ENCODE results near the gene SBF2. TPM values are rescaled to one million over a fixed set of nuclear protein-coding genes. Genes with fewer than 3 reads are reported as not detected.

Gene SBF2
- total RNA-seq, 4 donors from 2014 or later = 19.3 to 28.1 (median 25.8) TPM

DNA sequence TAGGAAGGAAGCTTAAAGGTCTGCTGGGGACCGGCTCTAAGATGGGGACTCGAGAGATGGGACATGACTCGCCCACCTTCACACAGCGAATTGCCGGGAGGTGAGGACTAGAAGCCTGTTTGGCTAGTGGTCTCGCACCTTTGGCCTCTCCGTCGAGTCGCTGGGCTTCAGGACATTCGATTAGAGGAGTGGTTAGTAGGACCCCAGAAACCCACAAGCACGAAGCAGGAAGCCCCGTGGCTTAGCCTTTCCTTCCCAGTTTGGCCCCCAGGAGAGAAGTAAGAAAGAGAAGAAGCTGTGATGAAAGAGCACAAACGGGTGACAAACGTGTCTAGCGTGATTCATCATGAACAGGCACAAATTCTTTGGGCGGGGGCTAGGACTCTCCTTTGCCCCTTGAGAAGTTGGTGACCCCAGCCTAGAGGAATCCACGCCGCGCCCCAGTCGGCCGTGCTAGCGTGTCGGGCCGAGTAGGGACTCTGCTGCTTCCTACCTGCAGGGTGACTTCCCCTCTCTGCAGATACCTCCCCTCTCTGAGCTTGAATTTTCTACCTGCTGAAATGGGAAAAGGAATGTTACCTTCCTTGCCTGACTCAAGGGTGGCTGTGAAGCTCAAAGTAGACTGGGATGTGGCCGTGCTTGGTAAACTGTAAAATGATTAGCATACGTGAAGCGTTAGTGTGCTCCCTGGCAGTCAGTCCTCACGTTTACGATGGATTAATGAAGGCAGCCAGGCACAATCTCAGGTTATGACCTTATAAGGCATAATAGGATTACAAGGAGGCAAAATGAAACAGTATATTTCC lies 9.7 kb upstream of the SBF2 start:
- intact Hi-C loops (cut with DNase I; ENCODE audit: low total_unique reads) = loop anchor here (10.0 kb wide), 2 partner anchors 431 to 689 kb away; no protein-coding TSS in a partner anchor
- ATAC-seq (peak in 1 of 2 donors; percentile 3), DNase-seq (peak; percentile 30 to 60)
- Histone ChIP-seq H3K36me3 (no peaks in the 10 kb centered on the region), H3K9me3 (no peaks in the 10 kb centered on the region), H3K4me1 (peaks cover 27 to 45% of the 10 kb centered on the region in 2 donors), H3K27ac (peak overlapping the region; percentile 85 to 93 (median 89)), H3K4me3 (peak overlapping the region; percentile 77 to 92 (median 88)), H3K27me3 (peaks cover 0 to 5% (median 0%) of the 10 kb centered on the region in 3 donors)
- TF ChIP-seq POLR2A (IDR thresholded peaks at IDR 0.05) = peak in 1 of 2 donors; percentile 45
- TF ChIP-seq, protein P1, sequence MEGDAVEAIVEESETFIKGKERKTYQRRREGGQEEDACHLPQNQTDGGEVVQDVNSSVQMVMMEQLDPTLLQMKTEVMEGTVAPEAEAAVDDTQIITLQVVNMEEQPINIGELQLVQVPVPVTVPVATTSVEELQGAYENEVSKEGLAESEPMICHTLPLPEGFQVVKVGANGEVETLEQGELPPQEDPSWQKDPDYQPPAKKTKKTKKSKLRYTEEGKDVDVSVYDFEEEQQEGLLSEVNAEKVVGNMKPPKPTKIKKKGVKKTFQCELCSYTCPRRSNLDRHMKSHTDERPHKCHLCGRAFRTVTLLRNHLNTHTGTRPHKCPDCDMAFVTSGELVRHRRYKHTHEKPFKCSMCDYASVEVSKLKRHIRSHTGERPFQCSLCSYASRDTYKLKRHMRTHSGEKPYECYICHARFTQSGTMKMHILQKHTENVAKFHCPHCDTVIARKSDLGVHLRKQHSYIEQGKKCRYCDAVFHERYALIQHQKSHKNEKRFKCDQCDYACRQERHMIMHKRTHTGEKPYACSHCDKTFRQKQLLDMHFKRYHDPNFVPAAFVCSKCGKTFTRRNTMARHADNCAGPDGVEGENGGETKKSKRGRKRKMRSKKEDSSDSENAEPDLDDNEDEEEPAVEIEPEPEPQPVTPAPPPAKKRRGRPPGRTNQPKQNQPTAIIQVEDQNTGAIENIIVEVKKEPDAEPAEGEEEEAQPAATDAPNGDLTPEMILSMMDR (IDR thresholded peaks at IDR 0.05 in 4 of 5, conservative IDR thresholded peaks at IDR 0.05 in 1 of 5) = no peak
- in situ Hi-C loops (cut with MboI; ENCODE audit: low sequenced_read_pairs in 4 of 4) = loop anchor here (5.0 to 25.0 kb wide), 6 partner anchors 91 to 541 kb away; no protein-coding TSS in a partner anchor

DNA sequence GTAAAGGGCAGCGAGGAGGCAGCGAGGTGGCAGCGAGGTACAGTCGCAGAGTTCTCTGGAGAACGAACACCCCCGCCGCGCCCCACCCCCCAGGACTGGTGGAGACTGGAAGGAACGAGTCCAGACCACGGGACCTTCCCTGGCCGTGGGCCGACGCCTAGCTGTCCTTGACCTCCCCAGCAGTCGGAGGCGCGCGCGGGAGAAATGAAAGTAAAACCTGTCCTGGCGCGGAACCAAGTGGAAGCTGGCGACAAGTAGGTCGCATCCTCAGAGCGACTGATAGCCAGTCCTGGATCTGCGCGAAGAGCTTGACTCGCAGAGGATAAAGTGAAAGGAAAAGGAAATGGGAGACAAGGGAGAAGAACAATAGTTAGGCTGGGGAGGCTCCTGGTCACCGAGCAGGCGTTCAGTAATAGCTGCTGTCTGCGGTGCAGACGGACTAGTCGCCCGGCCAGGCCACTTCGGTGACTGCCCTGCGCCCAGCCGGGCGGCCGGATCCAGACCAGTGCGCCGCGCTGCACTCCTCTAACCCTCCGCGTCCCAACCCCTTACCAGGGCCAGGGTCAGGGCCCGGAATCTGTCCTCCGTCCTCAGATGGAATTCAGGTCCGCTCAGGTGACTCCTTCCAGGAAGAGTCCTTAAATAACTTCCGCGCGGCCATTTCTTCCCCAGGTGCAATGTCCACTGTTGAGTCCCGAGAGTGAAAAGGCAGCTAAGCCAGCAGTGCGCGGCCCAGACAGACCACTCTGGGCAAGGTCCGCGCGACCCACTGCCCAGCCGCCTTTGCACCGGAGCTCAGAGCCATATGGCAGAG lies 8.9 kb upstream of the SBF2 start:
- Histone ChIP-seq H3K27ac (peak overlapping the region; percentile 85 to 93 (median 89)), H3K27me3 (peaks cover 0 to 5% (median 0%) of the 10 kb centered on the region in 3 donors), H3K36me3 (no peaks in the 10 kb centered on the region), H3K9me3 (no peaks in the 10 kb centered on the region), H3K4me1 (peaks cover 21 to 38% of the 10 kb centered on the region in 2 donors), H3K4me3 (peak overlapping the region; percentile 77 to 92 (median 88))
- intact Hi-C loops (cut with DNase I; ENCODE audit: low total_unique reads) (loop anchor here (1.0 to 10.0 kb wide), 3 partner anchors 9 to 688 kb away; partner anchors contain the start of gene SBF2), in situ Hi-C loops (cut with MboI; ENCODE audit: low sequenced_read_pairs in 4 of 4) (loop anchor here (5.0 to 25.0 kb wide), 6 partner anchors 91 to 541 kb away; no protein-coding TSS in a partner anchor)
- ATAC-seq (peak; percentile 28 to 49), DNase-seq (peak; percentile 77 to 93)
- TF ChIP-seq POLR2A (IDR thresholded peaks at IDR 0.05) = peak; percentile 52 to 69
- TF ChIP-seq, protein P1 (IDR thresholded peaks at IDR 0.05 in 4 of 5, conservative IDR thresholded peaks at IDR 0.05 in 1 of 5) = no peak

DNA sequence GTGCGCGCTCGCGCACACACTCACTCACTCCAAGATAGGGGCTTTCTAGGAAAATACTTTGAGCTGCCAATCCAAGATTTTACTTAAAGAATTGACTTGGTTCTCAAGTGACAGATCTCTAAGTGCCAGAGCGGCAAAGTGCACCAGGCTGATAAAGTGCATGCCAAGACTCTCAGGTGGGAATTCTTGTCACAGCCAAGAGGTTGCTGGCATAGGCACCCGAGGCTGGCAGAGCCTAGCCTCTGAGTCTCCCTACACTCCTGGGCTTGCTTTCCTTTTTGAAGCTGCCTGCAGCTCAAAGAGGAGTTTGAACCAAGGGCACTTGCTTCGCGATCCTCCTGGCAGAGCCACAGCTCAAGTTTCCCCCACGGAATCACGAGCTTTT lies 8.3 kb upstream of the SBF2 start:
- Histone ChIP-seq H3K27ac (peak overlapping the region; percentile 85 to 93 (median 89)), H3K27me3 (peaks cover 0 to 5% (median 0%) of the 10 kb centered on the region in 3 donors), H3K36me3 (no peaks in the 10 kb centered on the region), H3K4me1 (peaks cover 21 to 34% of the 10 kb centered on the region in 2 donors), H3K4me3 (peak overlapping the region; percentile 77 to 92 (median 88)), H3K9me3 (no peaks in the 10 kb centered on the region)
- in situ Hi-C loops (cut with MboI; ENCODE audit: low sequenced_read_pairs in 4 of 4) = loop anchor here (5.0 to 25.0 kb wide), 6 partner anchors 90 to 540 kb away; no protein-coding TSS in a partner anchor
- DNase-seq (no peak), ATAC-seq (no peak)
- intact Hi-C loops (cut with DNase I; ENCODE audit: low total_unique reads) = loop anchor here (1.0 to 10.0 kb wide), 3 partner anchors 8 to 688 kb away; partner anchors contain the start of gene SBF2
- TF ChIP-seq POLR2A (IDR thresholded peaks at IDR 0.05) = no peak
- TF ChIP-seq, protein P1 (IDR thresholded peaks at IDR 0.05 in 4 of 5, conservative IDR thresholded peaks at IDR 0.05 in 1 of 5) = no peak

DNA sequence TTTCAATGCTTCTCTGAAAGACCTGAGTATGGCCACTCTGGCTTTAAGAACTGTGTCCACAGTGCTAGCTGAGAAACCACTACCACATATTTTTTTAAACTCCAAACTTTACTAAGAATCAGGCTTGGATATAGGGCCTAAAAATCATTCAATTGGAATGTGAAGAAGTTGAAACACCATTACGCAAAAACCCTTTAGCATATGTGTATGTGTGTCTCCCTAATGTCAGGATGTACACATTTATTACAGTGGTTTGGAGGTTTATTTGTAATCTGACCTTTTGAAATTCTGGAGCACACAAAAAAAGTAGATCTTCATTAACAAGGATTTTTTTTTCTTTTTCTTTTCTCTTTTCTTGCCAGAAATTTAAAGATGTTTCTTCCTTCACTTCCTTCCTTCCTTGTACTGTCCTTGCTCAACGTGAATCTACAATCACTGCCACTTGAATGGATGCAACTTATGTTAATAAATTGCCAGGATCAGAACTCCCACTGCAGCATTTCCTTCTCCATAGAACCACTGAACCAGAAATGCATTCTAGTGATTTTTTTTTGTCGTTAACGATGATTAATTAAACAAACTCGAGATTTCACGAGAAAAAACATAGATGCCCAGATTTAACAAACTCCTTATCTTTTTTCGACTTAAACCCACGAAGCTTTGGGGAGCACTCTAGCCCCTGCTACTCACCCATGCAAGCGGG lies 7.8 kb upstream of the SBF2 start:
- peaks cover 19 to 30% of the 10 kb centered on the region in 2 donors for H3K4me1 ChIP-seq
- intact Hi-C loops (cut with DNase I; ENCODE audit: low total_unique reads) = loop anchor here (1.0 to 10.0 kb wide), 3 partner anchors 8 to 687 kb away; partner anchors contain the start of gene SBF2
- in situ Hi-C loops (cut with MboI; ENCODE audit: low sequenced_read_pairs in 4 of 4) = loop anchor here (5.0 to 25.0 kb wide), 6 partner anchors 90 to 540 kb away; no protein-coding TSS in a partner anchor
- TF ChIP-seq POLR2A (IDR thresholded peaks at IDR 0.05) = no peak
- TF ChIP-seq, protein P1 (IDR thresholded peaks at IDR 0.05 in 4 of 5, conservative IDR thresholded peaks at IDR 0.05 in 1 of 5) = no peak
- ATAC-seq = no peak
- DNase-seq = no peak
- H3K36me3 ChIP-seq = no peaks in the 10 kb centered on the region
- H3K27ac ChIP-seq = peak overlapping the region; percentile 85 to 93 (median 89)
- peak overlapping the region; percentile 77 to 92 (median 88) for H3K4me3 ChIP-seq
- H3K27me3 ChIP-seq = peaks cover 0 to 3% (median 0%) of the 10 kb centered on the region in 3 donors
- H3K9me3 ChIP-seq = no peaks in the 10 kb centered on the region

Data from gastrocnemius medialis (tissue), 4 donors.